Right lung (tissue), 5 donors: Measurements from ENCODE around the gene KCTD13. TPM values are rescaled to one million over a fixed set of nuclear protein-coding genes. Genes with fewer than 3 reads are reported as not detected.
"Not testable (repeated sequence)": the region's sequence is repeated elsewhere in the genome, so short reads cannot be mapped to it uniquely, and the experiment has no call there.

ENCODE experiments used
- DNase-seq, 2 donors: peaks; one replicate each; pipeline ENCODE4 v3.0.0-alpha.2; 2013
- polyA plus RNA-seq, 5 donors: library from polyadenylated mRNA; unstranded; fragments of 120-200 nt; gene quantifications; one replicate each; pipeline versions ENCODE4 v1.2.1 to v1.2.3, GENCODE V29; 2013; ENCODE audit warnings: inconsistent platforms in 1 of 5, low replicate concordance in 1 of 5; ENCODE audit not compliant: insufficient read length in 5 of 5, insufficient read depth in 1 of 5

Gene KCTD13
- polyA plus RNA-seq, 5 donors, result 13.8 to 22.9 (median 21.4) TPM

GRCh38 chr16:29891525-29892457 is 34.2 kb downstream of the KCTD13 start:
- DNase-seq, result no peak

- DNase-seq, result not testable (repeated sequence)
Observed at GRCh38 chr16:29889372-29889771, 36.7 kb downstream of the KCTD13 start.

DNA sequence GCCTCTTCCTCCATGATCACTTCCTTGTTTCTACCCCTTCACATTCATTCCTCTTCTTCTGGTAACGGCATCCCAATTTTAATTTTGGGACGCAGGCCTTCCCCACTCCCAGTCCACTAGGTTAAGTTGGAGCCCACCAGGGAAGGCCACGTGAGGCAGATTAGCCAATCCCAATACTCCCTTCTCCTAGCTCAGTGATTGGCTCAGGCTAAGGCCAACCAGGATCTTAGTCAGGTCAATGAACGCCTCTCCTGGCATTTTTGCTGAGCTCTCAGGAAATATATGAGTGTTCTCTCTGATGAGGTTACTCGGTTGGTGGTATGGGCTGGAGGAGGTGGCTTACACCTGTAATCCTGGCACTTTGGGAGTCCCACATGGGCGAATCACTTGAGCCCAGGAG is 42.0 kb downstream of the KCTD13 start:
- DNase-seq, result no peak

DNA sequence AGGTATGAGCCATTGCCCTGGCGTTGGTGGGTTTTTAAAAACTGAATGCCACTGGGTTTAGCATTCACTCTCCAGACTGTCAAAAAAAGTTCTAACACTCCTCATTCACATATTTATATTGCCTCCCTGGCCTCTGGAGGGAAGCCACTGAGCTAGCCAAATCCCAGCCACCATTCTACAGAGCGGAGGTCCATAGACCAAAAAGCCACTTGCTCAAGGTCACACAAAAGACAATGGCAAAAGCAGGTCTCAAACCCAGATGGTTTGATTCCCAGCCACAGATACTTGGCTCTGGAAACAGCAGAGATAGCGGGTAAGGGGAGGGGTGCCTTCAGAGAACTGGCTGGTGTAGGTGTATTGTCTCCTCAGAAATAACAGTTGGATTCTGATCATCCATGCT is 45.0 kb downstream of the KCTD13 start:
- DNase-seq, result no peak

GRCh38 chr16:29878172-29878571 is 47.9 kb downstream of the KCTD13 start:
- no peak for DNase-seq

- DNase-seq, result no peak
Observed at GRCh38 chr16:29877266-29877961, 48.6 kb downstream of the KCTD13 start.

DNA sequence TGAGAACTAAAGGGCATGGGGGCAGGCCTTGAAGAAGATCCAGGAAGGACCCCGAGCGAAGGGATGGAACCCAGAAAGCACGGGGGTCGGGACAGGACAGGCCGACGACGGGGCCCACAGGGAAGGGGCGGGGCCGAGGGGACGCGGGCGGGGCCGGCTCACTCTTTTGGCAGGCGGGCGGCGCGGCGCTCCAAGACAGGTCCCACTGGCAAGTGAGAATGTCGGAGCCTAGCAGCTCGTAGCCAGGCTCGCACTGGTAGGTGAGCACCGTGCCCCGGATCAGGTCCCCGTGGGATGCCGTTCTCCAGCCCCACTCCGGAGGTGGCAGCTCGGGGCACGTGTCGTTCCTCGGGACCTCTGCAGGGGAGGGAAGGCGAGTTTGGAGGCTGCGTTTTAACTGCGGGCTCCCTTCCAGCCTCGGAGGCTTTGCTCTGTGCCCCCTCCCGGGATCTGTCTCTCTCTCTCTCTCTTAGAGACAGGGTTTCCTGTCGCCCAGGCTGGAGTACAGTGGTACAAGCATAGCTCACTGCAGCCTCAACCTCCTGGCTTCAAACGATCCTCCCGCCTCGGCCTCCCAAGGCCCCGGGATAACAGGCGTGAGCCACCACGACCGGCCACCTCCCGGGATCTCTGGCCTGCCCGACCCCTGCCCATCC is 49.3 kb downstream of the KCTD13 start:
- DNase-seq, result no peak

DNA sequence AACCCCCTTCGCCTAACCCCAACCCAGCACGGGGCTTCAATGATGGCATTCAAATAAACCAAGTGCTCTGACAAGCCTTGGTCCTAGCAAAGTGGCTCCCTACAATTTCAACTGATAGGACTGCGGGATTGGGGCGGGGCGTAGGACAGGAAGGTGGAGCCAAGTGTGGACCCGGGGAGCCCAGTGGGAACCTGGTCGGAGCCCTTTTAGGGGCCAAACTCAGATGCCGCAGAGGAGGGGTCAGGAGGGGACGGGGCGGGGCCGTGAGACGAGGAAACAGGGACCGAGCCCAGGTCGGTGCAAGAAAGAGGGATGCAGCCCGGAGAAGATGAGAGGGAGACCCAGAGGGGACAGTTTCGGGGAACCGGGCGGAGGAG is 49.8 kb downstream of the KCTD13 start:
- DNase-seq, result no peak

DNA sequence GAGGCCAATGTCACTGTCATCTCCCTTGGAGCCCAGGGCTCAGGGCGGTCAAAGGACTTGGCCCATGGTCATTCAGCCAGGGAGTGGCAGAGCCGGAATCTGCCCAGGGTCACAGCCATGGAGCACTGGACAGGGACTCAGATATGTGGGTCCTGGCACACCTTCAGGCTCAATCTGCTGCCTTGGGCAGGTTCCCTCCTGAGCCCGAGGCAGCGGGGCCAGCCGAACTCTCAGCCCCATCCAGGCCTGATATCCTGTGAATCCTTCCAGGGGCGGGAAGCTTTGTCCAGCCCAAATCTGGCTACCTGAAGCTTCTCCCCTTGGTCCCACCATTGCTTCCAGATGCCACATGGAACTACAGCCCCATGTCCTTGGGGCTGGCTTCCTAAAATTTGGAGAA is 50.8 kb downstream of the KCTD13 start:
- DNase-seq, result no peak

DNA sequence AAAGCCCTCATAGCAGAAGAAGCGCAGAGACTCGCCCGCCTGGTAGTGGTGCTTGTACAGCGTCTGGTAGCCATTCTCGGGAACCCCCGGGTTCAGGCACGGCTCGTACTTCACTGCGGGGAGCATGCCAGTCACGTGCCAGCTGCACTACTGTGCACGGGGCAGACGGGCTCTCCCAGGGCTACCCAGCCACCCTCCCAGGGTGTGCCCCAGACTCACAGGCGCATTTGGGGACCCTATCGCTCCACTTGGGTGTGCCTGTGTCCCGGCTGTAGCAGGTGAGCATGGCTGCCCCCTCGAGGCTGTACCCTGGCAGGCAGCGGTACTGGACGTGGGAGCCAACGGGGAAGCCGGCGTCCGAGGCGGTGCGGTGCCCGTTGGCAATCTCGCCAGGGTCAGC is 52.7 kb downstream of the KCTD13 start:
- DNase-seq, result no peak

- no peak for DNase-seq
Observed at GRCh38 chr16:29871822-29872546, 54.0 kb downstream of the KCTD13 start.

GRCh38 chr16:29869067-29869466 is 57.0 kb downstream of the KCTD13 start:
- DNase-seq, result not testable (repeated sequence)

- DNase-seq, result no peak
Observed at GRCh38 chr16:29868396-29869009, 57.5 kb downstream of the KCTD13 start.

DNA sequence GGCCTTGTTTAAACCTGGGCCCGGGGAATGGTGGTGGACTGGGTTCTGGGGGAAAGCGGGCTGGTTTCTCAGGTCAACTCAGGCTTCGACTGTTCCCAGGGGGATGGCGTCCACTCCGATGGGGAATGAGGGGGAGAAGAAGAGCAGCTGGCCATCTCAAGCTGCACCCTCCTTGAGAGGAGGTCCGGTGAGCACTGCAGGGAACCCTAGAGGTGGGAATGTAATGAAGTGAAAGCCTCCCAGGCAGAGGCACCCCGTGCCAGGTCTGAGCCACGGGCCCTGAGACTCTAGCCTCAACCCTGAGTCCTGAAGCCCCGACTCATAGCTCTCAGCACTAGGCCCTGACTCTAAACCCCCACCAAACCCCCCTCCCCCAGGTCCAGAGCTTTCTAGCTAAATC is 61.8 kb downstream of the KCTD13 start:
- no peak for DNase-seq

DNA sequence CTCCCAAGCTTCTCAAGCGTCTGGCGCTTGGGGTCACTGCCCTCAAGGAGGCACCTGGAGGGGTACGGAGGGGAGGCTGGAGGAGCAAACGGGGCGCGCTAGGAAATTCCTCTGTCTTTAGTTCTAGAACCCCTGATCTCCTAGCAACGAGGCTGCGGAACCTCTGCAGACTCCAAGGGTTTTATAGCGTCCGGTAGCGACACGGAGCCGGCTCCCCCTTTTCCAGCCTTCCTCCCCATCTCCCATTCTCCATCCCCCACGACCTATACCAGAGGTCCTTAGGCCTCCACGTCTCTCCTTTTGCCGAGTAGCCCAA is 62.4 kb downstream of the KCTD13 start:
- no peak for DNase-seq

GRCh38 chr16:29862884-29863668 is 63.0 kb downstream of the KCTD13 start, which contains the start of gene CDIPT:
Gene CDIPT (minus strand): TSS chr16:29863226. CDS start chr16:29862857, 369 bp downstream.
- peak; percentile 96 to 97 for DNase-seq

DNA sequence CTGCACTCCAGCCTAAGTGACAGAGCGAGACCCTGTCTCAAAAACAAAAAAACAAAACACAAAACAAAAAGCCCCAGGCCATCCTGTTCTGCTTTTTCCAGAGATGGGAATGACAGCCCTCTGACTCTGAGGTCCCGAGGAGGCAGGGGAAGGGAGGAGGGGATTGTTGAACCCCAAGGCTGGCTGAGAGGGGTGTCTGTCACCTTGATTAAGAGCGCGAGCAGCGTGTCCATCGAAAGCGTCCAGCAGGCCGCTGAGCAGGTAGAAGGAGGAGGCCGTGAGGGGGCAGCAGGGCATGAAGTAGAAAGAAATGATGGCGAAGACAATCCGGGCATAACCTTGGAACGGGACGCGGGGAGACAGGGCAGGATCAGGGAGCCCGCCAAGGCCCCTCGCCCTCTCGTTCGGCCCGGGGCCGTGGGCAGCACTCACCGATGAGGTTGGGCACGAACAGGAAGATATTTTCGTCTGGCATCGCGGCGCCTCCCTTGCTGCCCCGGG is 63.6 kb downstream of the KCTD13 start:
- no peak for DNase-seq

- DNase-seq, result no peak
Observed at GRCh38 chr16:29860218-29860617, 65.8 kb downstream of the KCTD13 start.

DNA sequence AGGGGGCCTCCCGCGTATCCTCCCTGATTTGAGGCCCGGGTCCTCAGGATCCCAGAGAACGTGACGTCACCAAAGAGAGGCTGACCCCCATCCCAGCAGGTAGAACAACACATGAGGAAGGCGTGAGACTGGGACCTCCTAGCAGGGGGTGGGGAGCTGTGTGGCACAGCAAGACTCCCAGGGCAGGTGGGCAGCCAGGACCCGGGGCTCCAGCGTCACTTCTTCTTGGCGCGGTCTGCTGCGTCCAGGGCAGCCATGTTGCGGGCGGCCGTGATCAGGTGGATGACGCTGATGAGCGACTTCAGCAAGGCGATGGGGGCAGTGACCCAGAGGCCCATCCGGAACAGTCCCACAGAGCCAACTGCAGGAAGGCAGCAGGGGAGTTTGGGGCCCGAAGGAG is 67.1 kb downstream of the KCTD13 start:
- DNase-seq, result no peak

DNA sequence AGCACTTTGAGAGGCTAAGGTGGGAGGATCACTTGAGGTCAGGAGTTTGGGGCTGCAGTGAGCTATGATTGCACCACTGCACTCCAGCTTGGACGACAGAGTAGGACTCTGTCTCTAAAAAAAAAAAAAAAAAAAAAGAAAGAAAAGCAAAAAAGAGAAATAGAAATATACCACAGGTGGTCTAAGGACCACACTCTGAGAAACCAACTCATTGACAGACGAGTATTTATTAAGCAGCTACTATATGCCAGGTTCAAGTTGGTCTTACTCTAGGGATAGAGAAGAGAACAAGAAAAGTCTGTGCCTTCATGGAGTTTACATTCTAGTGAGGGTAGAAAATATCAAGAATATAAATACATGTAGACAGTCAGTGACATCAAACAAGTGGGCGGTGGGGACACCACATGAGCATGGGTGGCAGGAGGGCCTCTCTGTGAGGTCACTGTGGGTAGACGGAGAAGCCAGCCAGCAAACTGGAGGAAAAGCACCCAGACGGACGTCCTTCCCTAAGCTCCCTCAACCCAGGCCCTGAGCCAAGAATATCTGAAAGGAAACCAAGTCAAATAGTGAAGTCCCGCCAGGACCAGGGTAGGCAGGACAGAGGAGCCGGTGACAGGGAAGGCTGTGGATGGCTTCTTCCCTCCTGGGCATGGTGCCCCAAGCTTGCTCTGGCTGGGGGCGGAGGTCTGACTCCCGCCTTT is 67.7 kb downstream of the KCTD13 start:
- no peak for DNase-seq
